Ovary (tissue), 3 donors: ENCODE results near the gene MPRIP.

Experiments
- EP300 ChIP-seq: sonication (generic); formaldehyde crosslinking; IDR thresholded peaks from one replicate; pipeline ENCODE4 v1.6.1; 2017; ENCODE audit warnings: antibody characterized with exemption
- POLR2A ChIP-seq: fragments of 450-650 bp; IDR thresholded peaks from one replicate; pipeline ENCODE4 v1.6.1; 2017; ENCODE audit warnings: antibody characterized with exemption, mild to moderate bottlenecking, moderate library complexity
- TF ChIP-seq, protein P1 (sequence below), 3 donors: fragments of 450-650 bp in 2 of 3; fragments of 200-600 bp in 1 of 3; IDR thresholded peaks; one replicate each; pipeline versions ENCODE4 v1.5.1 to v1.8.0; 2016 to 2022; ENCODE audit warnings: antibody characterized with exemption in 3 of 3, mild to moderate bottlenecking in 1 of 3
- donor health status: DM: no; HTN: no; CAD: no.

DNA sequence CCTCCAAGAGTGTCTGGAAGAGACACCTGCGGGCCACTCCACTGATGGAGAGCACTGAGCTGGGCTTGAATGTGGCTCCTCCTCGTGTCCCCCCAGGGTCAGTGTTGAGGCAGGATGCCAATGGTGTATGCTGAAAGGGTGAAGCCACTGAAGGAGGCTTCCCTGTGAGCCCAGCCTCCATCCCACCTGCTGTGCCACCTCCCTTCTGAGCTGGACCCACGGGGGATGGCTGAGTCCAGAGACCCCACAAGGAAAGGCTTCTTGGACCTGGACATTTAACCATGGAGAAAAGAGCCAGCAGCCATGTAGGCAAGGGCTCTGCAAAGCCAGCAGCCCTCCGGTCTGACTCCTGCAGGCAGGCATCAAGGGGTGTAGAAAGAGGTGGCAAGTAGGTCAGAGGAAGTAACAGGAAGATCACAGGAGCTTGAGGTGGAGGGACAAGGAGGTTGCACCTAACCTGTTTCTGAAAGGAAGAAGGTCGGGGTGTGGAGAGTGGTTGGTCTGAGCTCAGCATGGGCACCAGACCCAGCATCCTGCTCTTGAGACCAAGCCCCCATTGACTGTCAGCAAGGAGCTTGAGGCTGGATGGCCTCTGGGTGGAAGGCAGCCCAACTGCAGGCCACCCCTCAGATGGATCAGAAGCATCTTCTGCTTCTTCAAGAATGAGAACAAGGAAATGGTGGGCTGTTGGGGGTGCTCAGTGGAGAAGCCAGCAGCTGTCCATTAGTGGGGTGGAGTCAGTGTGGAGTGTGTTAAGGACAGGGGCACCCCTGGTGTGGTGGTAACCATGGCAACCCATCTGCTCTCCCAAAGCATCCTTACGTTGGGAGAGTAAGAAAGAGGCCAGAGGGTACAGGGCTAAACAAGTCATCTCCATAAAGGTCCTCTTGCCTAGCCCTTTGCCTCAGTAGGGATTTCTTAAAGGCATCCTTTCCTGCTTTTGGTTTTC lies 83.2 kb downstream of the MPRIP start:
- TF ChIP-seq EP300 (no peak), POLR2A (no peak)
- TF ChIP-seq, protein P1, sequence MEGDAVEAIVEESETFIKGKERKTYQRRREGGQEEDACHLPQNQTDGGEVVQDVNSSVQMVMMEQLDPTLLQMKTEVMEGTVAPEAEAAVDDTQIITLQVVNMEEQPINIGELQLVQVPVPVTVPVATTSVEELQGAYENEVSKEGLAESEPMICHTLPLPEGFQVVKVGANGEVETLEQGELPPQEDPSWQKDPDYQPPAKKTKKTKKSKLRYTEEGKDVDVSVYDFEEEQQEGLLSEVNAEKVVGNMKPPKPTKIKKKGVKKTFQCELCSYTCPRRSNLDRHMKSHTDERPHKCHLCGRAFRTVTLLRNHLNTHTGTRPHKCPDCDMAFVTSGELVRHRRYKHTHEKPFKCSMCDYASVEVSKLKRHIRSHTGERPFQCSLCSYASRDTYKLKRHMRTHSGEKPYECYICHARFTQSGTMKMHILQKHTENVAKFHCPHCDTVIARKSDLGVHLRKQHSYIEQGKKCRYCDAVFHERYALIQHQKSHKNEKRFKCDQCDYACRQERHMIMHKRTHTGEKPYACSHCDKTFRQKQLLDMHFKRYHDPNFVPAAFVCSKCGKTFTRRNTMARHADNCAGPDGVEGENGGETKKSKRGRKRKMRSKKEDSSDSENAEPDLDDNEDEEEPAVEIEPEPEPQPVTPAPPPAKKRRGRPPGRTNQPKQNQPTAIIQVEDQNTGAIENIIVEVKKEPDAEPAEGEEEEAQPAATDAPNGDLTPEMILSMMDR (IDR thresholded peaks at IDR 0.05) = no peak
